Measurements from ENCODE around the gene GALNT13. TPM values are rescaled to one million over a fixed set of nuclear protein-coding genes. Genes with fewer than 3 reads are reported as not detected.
"Not testable (repeated sequence)": the region's sequence is repeated elsewhere in the genome, so short reads cannot be mapped to it uniquely, and the experiment has no call there.

GALNT13 gene
- total RNA-seq, 1 donor from 2014 or later: 0.13 TPM

GRCh38 chr2:154403242-154403790, 531.6 kb downstream of the GALNT13 start:
- no peak for DNase-seq (ENCODE audit: low read depth in 2 of 2)

DNA sequence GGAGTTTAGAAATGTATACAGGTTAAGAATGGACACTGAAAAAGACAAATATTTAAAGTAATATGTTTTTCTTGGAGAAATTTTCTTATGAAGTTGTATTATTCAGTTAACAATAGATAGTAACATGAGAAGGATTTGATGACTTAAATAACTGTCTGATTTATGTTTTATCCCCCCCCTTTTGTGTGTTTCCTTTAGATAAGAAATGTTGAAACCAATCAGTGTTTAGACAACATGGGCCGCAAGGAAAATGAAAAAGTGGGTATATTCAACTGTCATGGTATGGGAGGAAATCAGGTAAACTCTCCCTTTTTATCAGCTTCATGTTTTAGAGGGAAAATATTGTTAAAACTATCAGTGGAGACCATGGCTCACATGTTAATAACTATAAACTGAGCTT, 537.1 kb downstream of the GALNT13 start:
- DNase-seq (ENCODE audit: low read depth in 2 of 2): no peak

- DNase-seq (ENCODE audit: low read depth in 2 of 2): no peak
These were observed 550.5 kb downstream of the GALNT13 start for GRCh38 chr2:154422251-154422650.

- DNase-seq (ENCODE audit: low read depth in 2 of 2): no peak
These were observed 554.3 kb downstream of the GALNT13 start for GRCh38 chr2:154425994-154426393.

DNA sequence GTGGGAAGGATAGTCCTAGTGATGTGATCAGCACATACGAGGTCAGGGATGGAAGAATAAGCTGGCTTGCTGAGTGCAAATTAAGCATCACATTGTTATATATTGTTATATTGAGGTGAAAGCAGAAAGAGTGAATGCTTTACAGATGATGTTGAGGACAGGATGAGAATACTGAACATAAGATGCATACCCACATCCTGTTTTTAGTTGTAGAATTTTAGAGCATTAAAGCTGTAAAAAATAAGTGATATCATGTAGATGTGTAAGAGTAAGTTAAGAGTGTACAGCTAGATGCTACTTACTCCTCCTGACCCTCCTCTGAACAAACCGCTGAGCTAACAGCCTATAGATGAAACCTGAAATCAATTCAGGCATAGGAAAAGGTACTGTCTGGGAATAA, 555.7 kb downstream of the GALNT13 start:
- DNase-seq (ENCODE audit: low read depth in 2 of 2): no peak

DNA sequence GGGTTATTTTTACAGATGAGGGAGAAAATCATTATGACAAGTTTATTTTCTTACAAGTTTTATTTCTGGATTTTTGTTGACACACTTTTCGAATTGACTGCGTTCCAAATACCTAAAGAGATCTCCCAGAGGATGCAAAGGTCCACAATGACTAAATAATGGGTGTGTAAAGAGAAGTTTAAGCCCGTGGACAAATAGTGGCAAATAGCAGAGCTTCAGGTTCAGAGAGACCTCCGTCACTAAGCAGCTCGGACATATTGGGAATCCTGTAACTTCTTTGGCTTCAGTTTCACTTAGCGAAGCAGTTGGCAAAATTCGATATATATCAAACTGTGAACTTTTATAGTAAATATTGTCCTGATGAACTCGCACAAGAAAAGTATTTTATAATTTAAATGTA, 556.3 kb downstream of the GALNT13 start:
- no peak for DNase-seq (ENCODE audit: low read depth in 2 of 2)

GRCh38 chr2:154433010-154433409, 561.3 kb downstream of the GALNT13 start:
- no peak for DNase-seq (ENCODE audit: low read depth in 2 of 2)

- DNase-seq (ENCODE audit: low read depth in 2 of 2): no peak
These were observed 565.4 kb downstream of the GALNT13 start for GRCh38 chr2:154437104-154437503.

DNA sequence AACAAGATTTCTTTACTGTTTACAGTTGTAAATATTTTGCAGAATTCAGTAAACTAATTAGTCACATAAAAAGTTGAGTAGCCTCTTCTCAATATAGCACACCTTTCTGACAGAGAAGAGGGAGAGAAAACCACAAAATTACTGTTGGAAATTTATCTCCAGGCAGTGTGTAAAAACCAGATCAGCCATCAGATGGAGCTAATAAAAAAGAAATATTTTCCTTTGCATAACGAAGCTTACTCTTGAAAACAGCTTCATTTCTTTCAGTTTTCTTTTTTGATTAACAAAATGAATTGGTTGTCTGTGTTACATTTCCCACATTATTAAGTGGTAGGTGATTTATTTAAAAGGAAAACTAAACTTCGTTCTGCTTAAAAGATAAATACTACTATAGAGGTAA, 567.4 kb downstream of the GALNT13 start:
- DNase-seq (ENCODE audit: low read depth in 2 of 2): no peak

DNA sequence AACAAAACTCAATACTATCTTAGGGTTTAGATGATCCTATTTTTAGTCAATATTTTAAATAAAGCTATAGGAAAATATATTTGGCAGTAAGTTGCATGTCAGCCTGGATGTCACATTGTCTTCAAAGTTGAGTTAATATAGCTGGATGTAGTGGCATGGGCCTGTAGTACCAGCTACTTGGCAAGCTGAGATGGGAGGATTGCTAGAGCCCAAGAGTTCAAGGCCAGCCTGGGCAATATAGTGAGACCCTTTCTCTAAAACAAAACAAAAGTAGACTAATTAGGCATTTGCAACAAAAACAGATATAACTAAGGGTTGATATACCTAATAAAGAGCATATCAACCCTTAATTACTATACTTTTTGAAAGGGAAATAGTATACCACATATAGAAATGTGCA, 572.2 kb downstream of the GALNT13 start:
- DNase-seq (ENCODE audit: low read depth in 2 of 2): no peak

DNA sequence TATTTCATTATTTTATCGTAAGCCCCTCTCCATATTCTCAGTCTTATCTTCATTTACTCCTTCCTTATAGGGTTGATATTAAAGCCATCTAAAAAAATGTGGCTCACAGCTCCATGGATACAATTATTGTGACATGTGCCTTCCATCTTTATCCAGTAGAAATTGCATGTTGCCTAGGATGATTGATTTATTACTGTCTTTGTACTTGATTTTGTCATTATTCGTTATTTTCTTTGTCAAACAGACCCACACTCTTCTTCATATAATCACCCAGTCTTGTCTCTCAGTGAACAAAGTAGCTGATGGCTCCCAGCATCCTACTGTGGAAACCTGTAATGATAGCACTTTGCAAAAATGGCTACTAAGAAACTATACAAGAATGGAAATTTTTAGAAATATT, 574.6 kb downstream of the GALNT13 start:
- no peak for DNase-seq (ENCODE audit: low read depth in 2 of 2)

GRCh38 chr2:154447727-154448418, 576.2 kb downstream of the GALNT13 start:
- no peak for DNase-seq (ENCODE audit: low read depth in 2 of 2)

GRCh38 chr2:154449951-154450658, 578.4 kb downstream of the GALNT13 start:
- DNase-seq (ENCODE audit: low read depth in 2 of 2): no peak

- no peak for DNase-seq (ENCODE audit: low read depth in 2 of 2)
These were observed 580.7 kb downstream of the GALNT13 start for GRCh38 chr2:154452471-154452870.

DNA sequence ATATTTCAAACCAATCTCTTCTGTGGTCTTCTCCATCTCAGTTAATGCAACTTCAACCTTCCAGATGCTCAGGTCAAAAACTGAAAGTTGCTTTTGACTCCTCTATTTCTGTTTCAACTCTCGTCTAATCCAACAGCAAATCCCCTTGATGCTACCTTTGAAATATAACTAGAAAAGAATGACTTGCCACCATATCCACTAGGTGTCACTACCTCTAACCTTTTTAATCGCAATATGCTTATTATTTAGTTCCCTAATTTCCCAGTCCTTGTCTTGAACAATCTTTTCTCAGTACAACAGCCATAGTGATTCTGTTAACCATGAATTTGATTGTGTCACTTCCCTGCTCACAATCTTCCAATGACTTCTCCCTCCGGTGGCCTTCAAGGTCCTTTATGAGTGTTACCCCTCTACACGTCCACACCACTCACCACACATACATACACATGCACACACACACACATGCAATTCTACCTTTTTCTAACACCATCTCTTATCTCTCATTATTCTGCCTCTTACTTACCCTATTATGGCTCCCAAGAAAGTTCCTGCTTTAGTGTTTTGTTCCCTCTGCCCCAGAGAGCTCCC, 581.3 kb downstream of the GALNT13 start:
- DNase-seq (ENCODE audit: low read depth in 2 of 2): peak in 1 of 2 donors; percentile 1

DNA sequence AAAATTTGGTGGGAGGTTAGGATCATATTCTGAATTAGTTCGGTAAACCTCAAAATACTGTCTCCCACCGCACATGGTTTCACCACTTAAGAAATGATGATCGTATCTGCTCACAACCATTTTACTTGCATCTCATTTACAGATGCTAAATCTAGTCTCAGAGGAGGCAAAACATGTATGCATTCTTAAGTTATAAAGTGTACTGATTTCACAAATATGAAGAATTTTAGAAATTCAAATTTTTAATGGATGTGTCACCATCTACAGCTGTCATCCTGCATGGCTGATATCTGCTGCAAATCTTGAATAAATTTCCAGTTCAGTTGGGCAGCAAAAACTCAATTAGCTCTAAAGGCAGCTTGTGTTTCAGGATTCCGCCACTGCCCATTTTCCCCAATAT, 583.4 kb downstream of the GALNT13 start:
- no peak for DNase-seq (ENCODE audit: low read depth in 2 of 2)

DNA sequence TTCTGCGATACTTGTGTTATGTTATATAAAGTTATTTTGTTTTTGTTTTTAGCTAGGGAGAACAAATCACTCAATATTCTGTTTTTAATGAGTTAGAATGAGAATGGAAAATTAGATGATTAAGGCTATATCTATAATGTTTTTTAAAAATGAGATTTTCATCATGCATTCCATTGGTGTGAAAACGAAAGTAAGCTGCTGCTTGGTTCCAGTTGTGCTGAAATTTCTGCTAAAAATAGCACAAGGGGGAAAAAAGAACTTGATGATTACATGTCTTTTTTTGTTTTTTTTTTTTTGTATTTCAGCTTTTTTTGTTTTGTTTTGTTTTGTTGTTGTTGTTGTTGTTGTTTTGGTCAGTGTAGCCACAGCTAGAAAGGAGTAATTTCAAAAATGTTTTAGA, 584.1 kb downstream of the GALNT13 start:
- no peak for DNase-seq (ENCODE audit: low read depth in 2 of 2)

GRCh38 chr2:154457286-154457685, 585.6 kb downstream of the GALNT13 start:
- no peak for DNase-seq (ENCODE audit: low read depth in 2 of 2)

DNA sequence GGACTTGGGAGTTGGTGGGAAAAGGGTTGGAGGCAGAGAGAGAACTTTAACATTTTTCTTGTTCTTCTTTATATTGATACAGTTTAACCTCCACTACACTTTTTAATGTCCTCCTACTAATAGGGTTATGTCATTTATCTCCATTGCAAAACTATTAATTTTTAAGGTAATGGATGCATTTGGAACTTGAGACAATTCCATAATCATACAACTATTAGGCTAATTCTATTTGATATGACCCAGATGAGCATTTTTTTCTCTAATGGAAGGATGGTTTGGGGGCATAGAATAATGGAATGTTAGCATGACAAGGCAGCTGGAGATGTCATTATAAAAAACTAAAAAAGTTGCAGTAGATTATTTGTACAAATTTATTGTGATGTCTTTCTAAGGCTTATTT, 587.6 kb downstream of the GALNT13 start:
- DNase-seq (ENCODE audit: low read depth in 2 of 2): no peak

DNA sequence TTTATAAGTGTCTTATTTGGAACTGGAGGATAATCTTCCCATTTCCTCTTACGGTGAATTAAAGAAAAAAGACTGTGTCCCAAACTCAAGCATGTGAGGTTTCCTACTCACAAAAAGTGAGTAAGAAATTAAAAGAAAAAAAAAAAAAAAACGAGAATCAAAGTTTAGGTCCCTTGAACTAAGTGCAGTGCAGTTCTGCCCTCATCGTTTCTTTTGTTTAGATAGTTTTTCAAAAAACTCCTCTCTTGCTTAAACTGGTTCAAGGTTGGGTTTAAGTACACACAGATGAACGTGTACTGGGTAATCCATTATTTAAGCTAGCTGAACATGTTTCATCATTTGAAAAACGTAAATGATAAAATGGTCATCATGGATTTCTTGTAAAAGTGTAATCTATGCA, 590.9 kb downstream of the GALNT13 start:
- no peak for DNase-seq (ENCODE audit: low read depth in 2 of 2)

DNA sequence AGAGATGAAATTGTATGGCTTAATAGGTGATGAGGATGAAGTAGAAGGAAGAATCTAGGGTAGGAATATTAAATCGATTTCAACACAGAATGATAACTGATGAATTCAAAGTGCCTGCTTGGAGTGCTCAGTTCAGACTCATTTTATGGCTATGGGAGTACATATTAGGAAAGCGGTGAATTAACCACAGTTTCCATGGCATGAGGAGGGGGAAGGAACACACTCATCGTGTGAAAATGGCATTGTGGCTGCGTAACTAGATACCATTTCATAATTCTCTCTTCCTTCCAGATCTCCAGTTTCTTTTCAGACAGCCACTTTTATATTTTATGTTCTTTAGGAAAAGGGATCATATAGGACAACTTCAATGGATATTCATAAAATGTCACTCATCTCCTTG, 594.5 kb downstream of the GALNT13 start:
- DNase-seq (ENCODE audit: low read depth in 2 of 2): no peak

DNA sequence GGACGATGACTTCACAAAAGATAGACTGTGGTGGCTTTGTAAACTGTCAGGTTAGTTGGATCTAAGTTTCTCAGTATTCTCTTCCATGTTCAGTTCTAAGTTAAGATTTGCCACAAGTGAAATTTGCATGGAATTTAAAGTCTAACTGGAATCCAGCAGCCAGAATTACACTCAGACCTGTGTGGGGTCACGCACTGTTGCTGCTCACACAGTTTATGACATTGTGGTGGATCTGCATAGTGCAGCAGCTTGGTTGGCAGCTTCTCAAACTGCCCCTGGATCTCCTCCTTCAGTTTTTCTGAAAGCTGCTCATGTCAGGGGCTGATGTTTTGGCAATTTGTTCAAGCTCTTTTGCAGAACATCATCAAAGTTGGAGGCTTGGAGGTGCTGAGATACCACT, 598.7 kb downstream of the GALNT13 start:
- DNase-seq (ENCODE audit: low read depth in 2 of 2): no peak

GRCh38 chr2:154471492-154471891, 599.8 kb downstream of the GALNT13 start:
- DNase-seq (ENCODE audit: low read depth in 2 of 2): not testable (repeated sequence)

Measured in dermis microvascular lymphatic vessel endothelial cell (primary cell).